Measurements from ENCODE around the gene CDC42BPB.

CDC42BPB gene

DNA sequence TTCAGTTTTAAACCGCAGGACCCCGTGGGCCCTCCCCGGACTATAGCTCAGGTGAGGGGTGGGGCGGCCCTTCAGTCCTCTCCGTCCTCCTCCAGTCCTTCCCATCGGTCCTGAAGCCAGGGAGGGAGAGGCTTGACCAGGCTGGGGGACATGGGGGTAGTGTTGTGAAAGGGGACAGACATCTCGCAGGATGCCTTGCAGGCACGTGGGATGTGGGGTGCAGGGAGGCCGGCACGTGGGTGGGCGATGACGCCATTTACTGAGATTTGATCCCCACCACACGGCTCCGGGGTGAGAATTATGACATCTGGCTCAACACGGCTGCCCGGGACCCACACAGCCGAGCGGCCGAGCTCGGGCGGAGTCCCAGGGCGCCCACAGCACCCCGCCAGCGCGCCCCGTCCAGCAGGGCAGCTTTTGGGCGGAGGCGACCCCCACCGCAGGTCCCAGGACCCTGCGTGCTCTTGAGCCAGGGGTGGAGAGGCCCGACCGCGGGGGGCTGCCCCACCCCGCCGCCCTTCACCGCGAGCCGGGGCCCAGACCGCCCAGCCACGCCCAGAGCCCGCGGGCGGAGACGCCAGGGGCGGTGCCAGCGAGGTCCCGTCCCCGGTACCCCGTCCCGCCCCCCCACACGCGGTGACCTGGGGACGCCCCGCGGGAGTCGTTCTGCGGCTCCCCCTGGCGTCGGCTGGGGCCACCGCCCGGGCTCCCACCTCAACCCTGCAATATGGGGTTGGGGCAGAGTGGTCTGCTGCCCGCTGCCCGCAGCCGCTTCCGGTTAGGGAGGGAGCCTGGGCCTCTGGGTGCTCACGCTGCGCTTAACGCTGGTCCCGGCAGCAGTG, 33.9 kb upstream of the CDC42BPB start:
- peak; percentile 45 for DNase-seq (ENCODE audit: low spot score)
- no CpG with 5 or more reads among the region's 69 CpGs for WGBS, 2 donors (ENCODE audit: extremely low coverage in 2 of 2, insufficient read length in 2 of 2, insufficient replicate concordance in 1 of 2)

DNA sequence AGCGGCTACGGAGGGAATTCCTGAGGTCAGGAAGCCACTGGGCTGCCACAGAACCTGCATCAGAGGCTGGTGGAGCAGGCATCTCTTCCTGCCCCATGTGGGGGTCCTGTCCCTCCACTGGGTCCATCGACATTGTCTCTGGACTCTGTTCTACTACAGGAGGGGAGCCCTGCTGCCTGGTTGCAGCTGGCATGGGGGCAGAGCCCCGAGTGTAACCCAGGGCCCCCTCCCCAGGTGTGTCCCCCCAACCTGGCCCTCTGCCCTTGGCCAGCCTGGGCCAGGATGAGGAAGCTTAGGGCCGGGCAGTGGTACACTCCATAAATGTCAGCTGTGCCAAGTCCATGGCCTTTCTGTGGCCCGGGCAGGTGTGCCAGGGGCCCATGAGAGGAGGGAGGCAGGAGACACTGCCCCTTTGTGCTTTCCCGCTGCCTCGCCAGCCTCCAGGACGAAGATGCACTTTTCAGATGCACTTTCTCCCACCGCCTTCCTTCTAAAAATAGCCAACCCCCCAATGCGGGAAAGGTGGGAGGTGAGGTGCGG, 33.2 kb upstream of the CDC42BPB start:
- no peak for DNase-seq (ENCODE audit: low spot score)
- no peak overlapping the region for H3K27ac ChIP-seq (replicated peaks; ENCODE audit: low read length)
- peaks cover 3% of the 10 kb centered on the region for H3K79me1 ChIP-seq (ENCODE audit: low read depth, low read length)
- H3K4me1 ChIP-seq (ENCODE audit: control insufficient read depth in 2 of 2, insufficient read depth in 1 of 2, low read depth in 1 of 2, low read length in 2 of 2): peaks cover 10 to 13% of the 10 kb centered on the region in 2 donors
- H2BK120ac ChIP-seq (ENCODE audit: low read depth, low read length): peak overlapping the region; percentile 24
- H4K91ac ChIP-seq (ENCODE audit: low read depth, low read length, poor library complexity): no peak overlapping the region
- H2BK15ac ChIP-seq (ENCODE audit: low read length): peak overlapping the region; percentile 67
- peak overlapping the region; percentile 92 for H3K18ac ChIP-seq (ENCODE audit: low read length)
- H4K8ac ChIP-seq (ENCODE audit: low read depth, low read length): no peak overlapping the region
- H3K36me3 ChIP-seq (replicated peaks in 1 of 2; ENCODE audit: control insufficient read depth in 2 of 2, insufficient read depth in 2 of 2, low read length in 2 of 2): no peaks in the 10 kb centered on the region
- H2BK12ac ChIP-seq (ENCODE audit: low read length): no peak overlapping the region
- H3K23ac ChIP-seq (ENCODE audit: low read depth, low read length, poor library complexity): no peak overlapping the region
- no peak overlapping the region for H3K14ac ChIP-seq (ENCODE audit: low read length)
- peak overlapping the region; percentile 76 for H3K4ac ChIP-seq (ENCODE audit: low read length)
- H2AK5ac ChIP-seq (ENCODE audit: low read depth, low read length): peak overlapping the region; percentile 96
- no peak overlapping the region for H2AFZ ChIP-seq (ENCODE audit: low read length)
- H3K9ac ChIP-seq (ENCODE audit: low read depth, low read length, poor library complexity): no peak overlapping the region
- no CpG with 5 or more reads among the region's 12 CpGs for WGBS, 2 donors (ENCODE audit: extremely low coverage in 2 of 2, insufficient read length in 2 of 2, insufficient replicate concordance in 1 of 2)
- H3K4me2 ChIP-seq (ENCODE audit: insufficient read depth, low read length, poor library complexity, severe bottlenecking): no peak overlapping the region
- H2BK5ac ChIP-seq (ENCODE audit: low read length): no peak overlapping the region
- no peaks in the 10 kb centered on the region for H3K9me3 ChIP-seq (replicated peaks in 1 of 2; ENCODE audit: control insufficient read depth in 2 of 2, insufficient read depth in 1 of 2, low read depth in 1 of 2, low read length in 2 of 2)
- peak overlapping the region in 1 of 2 donors; percentile 37 for H3K4me3 ChIP-seq (ENCODE audit: low read length in 2 of 2)
- H3K27me3 ChIP-seq (ENCODE audit: control insufficient read depth in 3 of 3, insufficient read depth in 3 of 3, low read depth in 1 of 3, low read length in 3 of 3): peaks cover 0 to 80% (median 16%) of the 10 kb centered on the region in 3 experiments

More for the DNA sequence above, 33.9 kb upstream of the CDC42BPB start:
- peak overlapping the region; percentile 37 for H3K4ac ChIP-seq (ENCODE audit: low read length)
- H3K4me3 ChIP-seq (ENCODE audit: low read length in 2 of 2): peak overlapping the region in 1 of 2 donors; percentile 70
- peak overlapping the region; percentile 93 for H3K18ac ChIP-seq (ENCODE audit: low read length)
- H3K36me3 ChIP-seq (replicated peaks in 1 of 2; ENCODE audit: control insufficient read depth in 2 of 2, insufficient read depth in 2 of 2, low read length in 2 of 2): no peaks in the 10 kb centered on the region
- peak overlapping the region; percentile 41 for H2BK12ac ChIP-seq (ENCODE audit: low read length)
- peaks cover 10 to 13% of the 10 kb centered on the region in 2 donors for H3K4me1 ChIP-seq (ENCODE audit: control insufficient read depth in 2 of 2, insufficient read depth in 1 of 2, low read depth in 1 of 2, low read length in 2 of 2)
- no peaks in the 10 kb centered on the region for H3K9me3 ChIP-seq (replicated peaks in 1 of 2; ENCODE audit: control insufficient read depth in 2 of 2, insufficient read depth in 1 of 2, low read depth in 1 of 2, low read length in 2 of 2)
- H3K27ac ChIP-seq (replicated peaks; ENCODE audit: low read length): no peak overlapping the region
- H3K4me2 ChIP-seq (ENCODE audit: insufficient read depth, low read length, poor library complexity, severe bottlenecking): peak overlapping the region; percentile 69
- H3K9ac ChIP-seq (ENCODE audit: low read depth, low read length, poor library complexity): peak overlapping the region; percentile 81
- peaks cover 0 to 78% (median 16%) of the 10 kb centered on the region in 3 experiments for H3K27me3 ChIP-seq (ENCODE audit: control insufficient read depth in 3 of 3, insufficient read depth in 3 of 3, low read depth in 1 of 3, low read length in 3 of 3)
- H2AK5ac ChIP-seq (ENCODE audit: low read depth, low read length): peak overlapping the region; percentile 94
- peak overlapping the region; percentile 24 for H2BK120ac ChIP-seq (ENCODE audit: low read depth, low read length)
- H4K8ac ChIP-seq (ENCODE audit: low read depth, low read length): no peak overlapping the region
- H2AFZ ChIP-seq (ENCODE audit: low read length): peak overlapping the region; percentile 49
- H2BK15ac ChIP-seq (ENCODE audit: low read length): peak overlapping the region; percentile 89
- H2BK5ac ChIP-seq (ENCODE audit: low read length): peak overlapping the region; percentile 39
- H3K79me1 ChIP-seq (ENCODE audit: low read depth, low read length): peaks cover 3% of the 10 kb centered on the region
- peak overlapping the region; percentile 73 for H3K23ac ChIP-seq (ENCODE audit: low read depth, low read length, poor library complexity)
- peak overlapping the region; percentile 17 for H3K14ac ChIP-seq (ENCODE audit: low read length)
- H4K91ac ChIP-seq (ENCODE audit: low read depth, low read length, poor library complexity): no peak overlapping the region

DNA sequence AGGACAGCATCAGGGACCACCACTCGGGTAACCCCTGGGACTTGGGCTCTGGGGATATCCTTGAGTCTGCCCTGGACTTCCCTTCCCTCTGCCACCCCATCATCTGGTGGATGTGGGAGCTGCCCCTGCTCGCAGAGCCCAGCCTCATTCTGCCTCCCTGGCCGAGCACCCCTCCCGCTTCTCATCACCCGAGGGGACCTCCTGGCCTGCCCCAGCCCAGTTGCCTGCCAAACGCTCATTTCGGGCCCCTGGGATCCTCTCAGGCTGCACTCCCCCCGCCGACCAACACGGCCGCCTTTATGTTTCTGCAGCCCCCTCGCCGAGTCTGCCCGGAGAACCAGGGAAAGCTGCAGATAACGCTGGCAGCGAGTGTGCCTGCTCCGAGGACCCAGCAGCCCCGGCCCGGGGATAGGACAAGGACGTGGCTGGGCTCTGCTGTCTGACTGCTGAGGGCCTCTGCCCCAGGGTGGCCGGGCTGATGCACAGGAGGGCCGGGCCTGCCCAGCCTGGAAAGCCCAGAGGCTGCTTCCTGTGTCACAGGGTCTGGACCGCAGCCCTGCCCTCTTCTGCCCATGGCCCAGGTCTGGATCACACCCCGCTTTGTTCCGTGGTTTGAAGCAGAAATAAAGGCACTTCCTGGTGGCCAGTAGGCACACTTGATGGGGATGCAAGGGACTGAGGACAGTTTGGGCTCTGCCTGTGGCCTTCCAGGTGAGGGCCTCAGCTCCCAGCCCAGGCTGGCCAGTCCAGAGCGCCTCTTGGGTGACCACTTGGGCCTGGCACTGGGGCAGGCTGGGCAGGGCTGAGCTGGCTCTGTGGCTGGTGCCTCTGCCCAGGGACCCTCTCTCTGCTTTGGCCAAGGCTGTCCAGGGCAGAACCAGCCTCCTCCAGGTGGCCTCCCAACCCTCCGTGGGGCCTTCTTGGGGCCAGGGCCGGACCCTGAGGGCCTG, 32.3 kb upstream of the CDC42BPB start:
- H2BK120ac ChIP-seq (ENCODE audit: low read depth, low read length): no peak overlapping the region
- WGBS, 2 donors (ENCODE audit: extremely low coverage in 2 of 2, insufficient read length in 2 of 2, insufficient replicate concordance in 1 of 2): no CpG with 5 or more reads among the region's 28 CpGs
- no peak overlapping the region for H3K9ac ChIP-seq (ENCODE audit: low read depth, low read length, poor library complexity)
- H3K4me1 ChIP-seq (ENCODE audit: control insufficient read depth in 2 of 2, insufficient read depth in 1 of 2, low read depth in 1 of 2, low read length in 2 of 2): peaks cover 10% of the 10 kb centered on the region in 2 donors
- peaks cover 0 to 85% (median 17%) of the 10 kb centered on the region in 3 experiments for H3K27me3 ChIP-seq (ENCODE audit: control insufficient read depth in 3 of 3, insufficient read depth in 3 of 3, low read depth in 1 of 3, low read length in 3 of 3)
- H3K9me3 ChIP-seq (replicated peaks in 1 of 2; ENCODE audit: control insufficient read depth in 2 of 2, insufficient read depth in 1 of 2, low read depth in 1 of 2, low read length in 2 of 2): no peaks in the 10 kb centered on the region
- peak overlapping the region; percentile 24 for H2BK12ac ChIP-seq (ENCODE audit: low read length)
- no peaks in the 10 kb centered on the region for H3K36me3 ChIP-seq (replicated peaks in 1 of 2; ENCODE audit: control insufficient read depth in 2 of 2, insufficient read depth in 2 of 2, low read length in 2 of 2)
- peak overlapping the region; percentile 96 for H2AK5ac ChIP-seq (ENCODE audit: low read depth, low read length)
- peak overlapping the region; percentile 17 for H4K8ac ChIP-seq (ENCODE audit: low read depth, low read length)
- no peak overlapping the region for H2AFZ ChIP-seq (ENCODE audit: low read length)
- H2BK15ac ChIP-seq (ENCODE audit: low read length): peak overlapping the region; percentile 67
- H4K91ac ChIP-seq (ENCODE audit: low read depth, low read length, poor library complexity): no peak overlapping the region
- no peak overlapping the region for H3K4me3 ChIP-seq (ENCODE audit: low read length in 2 of 2)
- no peak overlapping the region for H3K4ac ChIP-seq (ENCODE audit: low read length)
- peak overlapping the region; percentile 53 for H2BK5ac ChIP-seq (ENCODE audit: low read length)
- peaks cover 3% of the 10 kb centered on the region for H3K79me1 ChIP-seq (ENCODE audit: low read depth, low read length)
- no peak overlapping the region for H3K14ac ChIP-seq (ENCODE audit: low read length)
- H3K27ac ChIP-seq (replicated peaks; ENCODE audit: low read length): no peak overlapping the region
- H3K4me2 ChIP-seq (ENCODE audit: insufficient read depth, low read length, poor library complexity, severe bottlenecking): no peak overlapping the region
- DNase-seq (ENCODE audit: low spot score): no peak
- peak overlapping the region; percentile 55 for H3K23ac ChIP-seq (ENCODE audit: low read depth, low read length, poor library complexity)
- H3K18ac ChIP-seq (ENCODE audit: low read length): peak overlapping the region; percentile 57

Measured in neuronal stem cell (in vitro differentiated cells).